B cell (primary cell): Measurements from ENCODE around the gene RRN3. TPM values are rescaled to one million over a fixed set of nuclear protein-coding genes. Genes with fewer than 3 reads are reported as not detected.
"Not testable (repeated sequence)": the region's sequence is repeated elsewhere in the genome, so short reads cannot be mapped to it uniquely, and the experiment has no call there.

ENCODE experiments used
- ATAC-seq: fragments of 200-7000 bp; cut with Tn5 transposase; one replicate; pipeline ENCODE4 v1.10.0; 2021; ENCODE audit warnings: low read depth, mild to moderate bottlenecking, moderate number of reproducible peaks, moderate library complexity
- CTCF ChIA-PET: fragments of 350-600 bp; sonication (Branson Sonifier 250); formaldehyde crosslinking; loops from one replicate; lab custom pipeline; 2021; ENCODE audit warnings: antibody characterized with exemption, inconsistent platforms; lab: Charles Lee
- POLR2A ChIA-PET: fragments of 350-600 bp; sonication (Branson Sonifier 250); formaldehyde crosslinking; loops from one replicate; lab custom pipeline; 2021; ENCODE audit warnings: antibody characterized with exemption; lab: Charles Lee
- DNase-seq: peaks from one replicate; pipeline ENCODE4 v3.0.0; 2013
- H2AFZ ChIP-seq: 2 replicates; pipeline ENCODE4 v1.6.1; 2012; ENCODE audit warnings: mild to moderate bottlenecking, low read depth, low read length; ENCODE audit not compliant: insufficient read depth, poor library complexity, severe bottlenecking
- H3K27ac ChIP-seq, 2 donors: 1 replicate in 1 of 2; 2 replicates in 1 of 2; pipeline ENCODE4 v1.5.1; 2012 to 2013; ENCODE audit warnings: low read length in 2 of 2, mild to moderate bottlenecking in 2 of 2, moderate library complexity in 1 of 2
- H3K27me3 ChIP-seq, 4 experiments: fragments of 200-600 bp in 1 of 4; sonication (generic) in 1 of 4; replicated peaks in 1 of 4; 1 replicate in 2 of 4; 2 replicates in 2 of 4; pipeline versions ENCODE4 v1.6.1 to v1.7.0; 2013 to 2016; ENCODE audit warnings: low read length in 3 of 4, mild to moderate bottlenecking in 2 of 4, mixed read lengths in 1 of 4, moderate library complexity in 1 of 4; ENCODE audit not compliant: insufficient read depth in 4 of 4, control insufficient read depth in 3 of 4; ENCODE audit errors: control extremely low read depth in 1 of 4
- H3K36me3 ChIP-seq, 2 experiments: replicated peaks in 1 of 2; 1 replicate in 1 of 2; 2 replicates in 1 of 2; pipeline versions ENCODE4 v1.6.1 to v1.7.1; 2013; ENCODE audit warnings: low read length in 1 of 2; ENCODE audit not compliant: insufficient read depth in 2 of 2, control insufficient read depth in 1 of 2; ENCODE audit errors: control extremely low read depth in 1 of 2, extremely low read depth in 1 of 2
- H3K4me1 ChIP-seq, 2 donors: fragments of 200-600 bp in 1 of 2; sonication (generic) in 1 of 2; 1 replicate in 1 of 2; 2 replicates in 1 of 2; pipeline versions ENCODE4 v1.5.1 to v1.6.1; 2013 to 2017; ENCODE audit warnings: low read length in 2 of 2; ENCODE audit not compliant: control insufficient read depth in 2 of 2, insufficient read depth in 2 of 2
- H3K4me2 ChIP-seq: replicated peaks from 2 replicates; pipeline ENCODE3; 2012; ENCODE audit warnings: mild to moderate bottlenecking, low read depth, low read length; ENCODE audit not compliant: poor library complexity, severe bottlenecking
- H3K4me3 ChIP-seq, 5 experiments: fragments of 200-600 bp in 1 of 5; sonication (generic) in 1 of 5; 1 replicate in 3 of 5; 2 replicates in 2 of 5; pipeline versions ENCODE4 v1.5.1 to v1.7.0; 2011 to 2016; ENCODE audit warnings: low read length in 4 of 5, mild to moderate bottlenecking in 4 of 5, low read depth in 2 of 5, control low read depth in 1 of 5, moderate library complexity in 1 of 5; ENCODE audit not compliant: insufficient read depth in 1 of 5; ENCODE audit errors: control extremely low read depth in 1 of 5, extremely low read depth in 1 of 5
- H3K79me2 ChIP-seq: fragments of 200-600 bp; sonication (generic); one replicate; pipeline ENCODE4 v1.6.0; 2016; ENCODE audit warnings: low read length; ENCODE audit not compliant: control insufficient read depth, insufficient read depth
- H3K9ac ChIP-seq: fragments of 200-600 bp; sonication (generic); 2 replicates; pipeline ENCODE4 v1.6.1; 2017; ENCODE audit warnings: mild to moderate bottlenecking, low read length, moderate library complexity
- H3K9me3 ChIP-seq, 3 donors: one replicate each; pipeline versions ENCODE4 v1.6.1 to v1.7.1; 2013; ENCODE audit warnings: low read length in 2 of 3; ENCODE audit not compliant: control insufficient read depth in 2 of 3, insufficient read depth in 1 of 3; ENCODE audit errors: control extremely low read depth in 1 of 3
- H4K20me1 ChIP-seq: 2 replicates; pipeline ENCODE4 v1.6.0; 2012; ENCODE audit warnings: mild to moderate bottlenecking, low read length; ENCODE audit not compliant: insufficient read depth, control insufficient read depth, poor library complexity, severe bottlenecking
- H3K27ac Mint-ChIP-seq: one replicate; pipeline ENCODE4 v1.8.0; 2021; ENCODE audit warnings: mixed read lengths
- H3K27me3 Mint-ChIP-seq: one replicate; pipeline ENCODE4 v1.8.0; 2021; ENCODE audit warnings: mixed read lengths
- H3K4me1 Mint-ChIP-seq: one replicate; pipeline ENCODE4 v1.8.0; 2021; ENCODE audit warnings: mixed read lengths
- H3K4me3 Mint-ChIP-seq: one replicate; pipeline ENCODE4 v1.8.0; 2021; ENCODE audit warnings: mixed read lengths
- H3K9me3 Mint-ChIP-seq: one replicate; pipeline ENCODE4 v1.8.0; 2022; ENCODE audit warnings: mixed read lengths; ENCODE audit not compliant: insufficient read depth
- WGBS: methylation state at CpG from one replicate; pipeline ENCODE4 v1.1.5; 2013; ENCODE audit warnings: missing lambda C conversion rate; ENCODE audit not compliant: insufficient coverage; 5-methylcytosine and 5-hydroxymethylcytosine counted together
- intact Hi-C: fragments of 100-400 bp; cut with micrococcal nuclease; formaldehyde crosslinking; loops from one replicate; pipeline ENCODE4 v1.10.0; 2022
- polyA plus RNA-seq: library from polyadenylated mRNA; depleted of rRNA; stranded (reverse); fragments of >200 nt; gene quantifications from 2 replicates; pipeline ENCODE4 v1.2.3, GENCODE V29; 2012
- total RNA-seq, 2 donors: library from RNA; stranded (reverse); fragments of 120-200 nt in 1 of 2; gene quantifications; 1 replicate in 1 of 2; 2 replicates in 1 of 2; pipeline versions ENCODE4 v1.2.3 to v1.2.4, GENCODE V29; 2013 to 2022

The RRN3 gene
- total and polyA plus RNA-seq, 2 donors (not counting 1 experiment from before 2014, with no cell fraction given) = 11.7 to 34.6 TPM

GRCh38 chr16:15028345-15028715 is 65.7 kb downstream of the RRN3 start:
- H3K4me2 ChIP-seq, H3K27ac ChIP-seq, H2AFZ ChIP-seq, H3K4me1 ChIP-seq, H3K9me3 ChIP-seq, H3K9me3 Mint-ChIP-seq, CTCF ChIA-PET, H3K4me1 Mint-ChIP-seq, H3K79me2 ChIP-seq, POLR2A ChIA-PET, H3K27me3 Mint-ChIP-seq, H4K20me1 ChIP-seq, DNase-seq, H3K4me3 ChIP-seq, ATAC-seq, H3K4me3 Mint-ChIP-seq, intact Hi-C loops, H3K27me3 ChIP-seq, H3K9ac ChIP-seq: not testable (repeated sequence)
- WGBS = 100% methylated on average over 6 of the region's 6 CpGs
- H3K27ac Mint-ChIP-seq = peak overlapping the region; percentile 24
- H3K36me3 ChIP-seq = peaks cover 4 to 73% of the 10 kb centered on the region in 2 experiments

GRCh38 chr16:15027503-15028344 is 66.3 kb downstream of the RRN3 start:
- H3K79me2 ChIP-seq, H3K27me3 ChIP-seq, H3K9me3 Mint-ChIP-seq, H3K27ac ChIP-seq, H3K4me2 ChIP-seq, CTCF ChIA-PET, H3K27me3 Mint-ChIP-seq, H3K4me3 ChIP-seq, H3K4me1 Mint-ChIP-seq, DNase-seq, POLR2A ChIA-PET, ATAC-seq, H3K4me1 ChIP-seq, H4K20me1 ChIP-seq, H3K4me3 Mint-ChIP-seq, H3K9me3 ChIP-seq, intact Hi-C loops, H2AFZ ChIP-seq, H3K9ac ChIP-seq: not testable (repeated sequence)
- 94% methylated on average over 27 of the region's 29 CpGs for WGBS
- H3K27ac Mint-ChIP-seq = peak overlapping the region; percentile 24
- peaks cover 4 to 73% of the 10 kb centered on the region in 2 experiments for H3K36me3 ChIP-seq

GRCh38 chr16:15027051-15027450 is 67.0 kb downstream of the RRN3 start:
- H3K9ac ChIP-seq, H3K9me3 ChIP-seq, H3K79me2 ChIP-seq, POLR2A ChIA-PET, H3K4me1 ChIP-seq, H3K27ac Mint-ChIP-seq, H4K20me1 ChIP-seq, DNase-seq, H2AFZ ChIP-seq, H3K4me1 Mint-ChIP-seq, H3K4me3 Mint-ChIP-seq, ATAC-seq, H3K9me3 Mint-ChIP-seq, CTCF ChIA-PET, H3K4me3 ChIP-seq, H3K27me3 Mint-ChIP-seq, intact Hi-C loops, H3K4me2 ChIP-seq, H3K27me3 ChIP-seq, H3K27ac ChIP-seq: not testable (repeated sequence)
- 89% methylated on average over 4 of the region's 8 CpGs for WGBS
- H3K36me3 ChIP-seq = peaks cover 4 to 69% of the 10 kb centered on the region in 2 experiments
